ENCODE results near the gene RFX3. TPM values are rescaled to one million over a fixed set of nuclear protein-coding genes. Genes with fewer than 3 reads are reported as not detected.

The RFX3 gene
- total RNA-seq, 1 experiment from 2014 or later: 8.4 TPM

DNA sequence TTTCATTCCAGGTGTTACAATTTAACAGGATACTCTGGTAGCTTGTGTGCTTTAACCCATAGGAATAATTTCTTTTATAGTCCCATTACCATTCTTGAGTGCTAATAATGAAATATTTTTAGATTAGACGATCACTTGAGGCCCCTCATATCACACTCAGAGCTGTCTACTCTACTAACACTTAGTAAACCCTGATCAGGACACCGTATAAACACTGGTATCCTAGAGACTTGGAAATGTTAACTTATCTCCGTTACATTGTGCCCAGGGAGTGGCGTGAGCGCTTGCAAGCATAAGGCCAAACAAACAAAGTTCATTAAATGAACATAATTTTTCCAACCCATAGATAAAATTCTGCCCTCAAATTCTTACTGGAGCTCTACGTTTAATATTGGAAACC lies 42.2 kb upstream of the RFX3 start:
- DNase-seq: no peak
- Histone ChIP-seq H3K36me3 (ENCODE audit: low read depth) (no peaks in the 10 kb centered on the region), H3K27ac (no peak overlapping the region), H3K4me2 (no peak overlapping the region), H3K4me3 (no peak overlapping the region), H4K20me1 (ENCODE audit: insufficient read depth) (no peaks in the 10 kb centered on the region), H3F3A (ENCODE audit: insufficient read depth, low read depth) (no peaks in the 10 kb centered on the region), H3K79me2 (ENCODE audit: low read depth) (no peaks in the 10 kb centered on the region), H2AFZ (no peak overlapping the region), H3K4me1 (replicated peaks; ENCODE audit: insufficient read depth) (no peaks in the 10 kb centered on the region), H3K27me3 (ENCODE audit: insufficient read depth, low read depth) (no peaks in the 10 kb centered on the region), H3K9me3 (ENCODE audit: insufficient read depth, low read depth) (no peaks in the 10 kb centered on the region), H3K9me2 (ENCODE audit: insufficient read depth) (peaks cover 4% of the 10 kb centered on the region; the same call in 1 of the 2 replicates)
- no TSS peak for BruUV-seq (replicated peaks)
- ChIA-PET CTCF (no interaction called here), POLR2A (ENCODE audit: unreplicated experiment) (no interaction called here)
- TF ChIP-seq, protein P1, sequence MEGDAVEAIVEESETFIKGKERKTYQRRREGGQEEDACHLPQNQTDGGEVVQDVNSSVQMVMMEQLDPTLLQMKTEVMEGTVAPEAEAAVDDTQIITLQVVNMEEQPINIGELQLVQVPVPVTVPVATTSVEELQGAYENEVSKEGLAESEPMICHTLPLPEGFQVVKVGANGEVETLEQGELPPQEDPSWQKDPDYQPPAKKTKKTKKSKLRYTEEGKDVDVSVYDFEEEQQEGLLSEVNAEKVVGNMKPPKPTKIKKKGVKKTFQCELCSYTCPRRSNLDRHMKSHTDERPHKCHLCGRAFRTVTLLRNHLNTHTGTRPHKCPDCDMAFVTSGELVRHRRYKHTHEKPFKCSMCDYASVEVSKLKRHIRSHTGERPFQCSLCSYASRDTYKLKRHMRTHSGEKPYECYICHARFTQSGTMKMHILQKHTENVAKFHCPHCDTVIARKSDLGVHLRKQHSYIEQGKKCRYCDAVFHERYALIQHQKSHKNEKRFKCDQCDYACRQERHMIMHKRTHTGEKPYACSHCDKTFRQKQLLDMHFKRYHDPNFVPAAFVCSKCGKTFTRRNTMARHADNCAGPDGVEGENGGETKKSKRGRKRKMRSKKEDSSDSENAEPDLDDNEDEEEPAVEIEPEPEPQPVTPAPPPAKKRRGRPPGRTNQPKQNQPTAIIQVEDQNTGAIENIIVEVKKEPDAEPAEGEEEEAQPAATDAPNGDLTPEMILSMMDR (conservative IDR thresholded peaks at IDR 0.05): no peak
- no peak for TF ChIP-seq EZH2 (IDR thresholded peaks at IDR 0.05; ENCODE audit: low read depth)
- intact Hi-C loops (cut with micrococcal nuclease; ENCODE audit: unreplicated experiment): loop anchor here (5.0 kb wide), 1 partner anchor 596 kb away; no protein-coding TSS in a partner anchor

DNA sequence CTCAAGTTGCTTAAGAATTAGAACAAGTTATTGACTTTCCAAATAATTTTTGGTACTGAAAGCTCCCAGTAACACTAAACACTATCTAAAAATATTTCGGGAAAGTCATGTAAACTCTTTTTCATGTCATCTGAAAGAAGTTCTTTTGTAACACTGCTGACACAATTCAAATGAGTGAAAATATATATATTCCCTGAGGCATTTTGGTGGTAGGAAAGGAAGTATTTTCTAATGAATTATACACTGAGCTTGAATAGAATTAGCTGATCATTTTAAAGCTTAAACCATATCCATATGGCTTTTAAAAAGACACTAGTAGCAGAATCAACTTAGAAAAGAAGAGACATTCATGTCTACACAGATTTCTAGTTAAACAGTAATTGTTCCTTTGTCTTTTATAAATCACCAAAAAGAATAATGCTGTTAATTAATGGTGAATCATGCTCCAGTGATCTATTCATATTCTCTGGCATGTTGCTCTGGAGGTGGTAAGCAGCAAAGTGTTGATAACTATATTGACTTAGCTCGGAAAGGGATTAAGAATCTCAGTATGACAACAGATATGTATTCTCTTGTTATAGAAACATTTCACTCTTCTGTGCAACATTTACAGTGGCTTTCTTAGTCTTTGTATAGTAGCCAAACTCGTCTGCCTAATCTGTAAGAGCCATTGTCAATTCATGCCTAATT lies 27.4 kb upstream of the RFX3 start:
- ChIA-PET POLR2A (ENCODE audit: unreplicated experiment) (no interaction called here), CTCF (no interaction called here)
- TF ChIP-seq EZH2 (IDR thresholded peaks at IDR 0.05; ENCODE audit: low read depth): no peak
- TF ChIP-seq, protein P1 (conservative IDR thresholded peaks at IDR 0.05): no peak
- Histone ChIP-seq H3F3A (ENCODE audit: insufficient read depth, low read depth) (no peaks in the 10 kb centered on the region), H4K20me1 (ENCODE audit: insufficient read depth) (no peaks in the 10 kb centered on the region), H2AFZ (no peak overlapping the region), H3K27ac (no peak overlapping the region), H3K4me2 (no peak overlapping the region), H3K4me3 (no peak overlapping the region), H3K79me2 (ENCODE audit: low read depth) (no peaks in the 10 kb centered on the region), H3K4me1 (replicated peaks; ENCODE audit: insufficient read depth) (no peaks in the 10 kb centered on the region), H3K9me2 (ENCODE audit: insufficient read depth) (no peaks in the 10 kb centered on the region), H3K9me3 (ENCODE audit: insufficient read depth, low read depth) (no peaks in the 10 kb centered on the region), H3K36me3 (ENCODE audit: low read depth) (no peaks in the 10 kb centered on the region), H3K27me3 (ENCODE audit: insufficient read depth, low read depth) (no peaks in the 10 kb centered on the region)
- no peak for DNase-seq
- intact Hi-C loops (cut with micrococcal nuclease; ENCODE audit: unreplicated experiment): no loop called here
- no TSS peak for BruUV-seq (replicated peaks)

DNA sequence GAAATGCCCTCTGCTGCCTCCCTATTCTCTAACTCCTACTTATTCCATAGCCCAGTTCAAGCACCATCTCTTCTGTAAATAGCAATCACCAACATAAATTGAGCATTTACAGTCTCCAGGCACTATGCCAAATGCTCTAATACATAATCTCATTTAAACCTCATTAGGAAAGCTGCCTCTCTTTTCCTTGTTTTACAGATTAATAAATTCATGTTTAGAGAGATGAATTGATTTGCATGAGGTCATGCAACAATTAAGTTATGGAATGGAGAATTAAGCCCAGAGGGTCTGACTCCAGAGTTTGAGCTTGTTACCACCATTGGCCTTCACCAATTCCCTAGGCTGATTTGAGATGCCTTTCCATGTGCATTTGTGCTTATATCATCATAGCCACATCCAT lies 23.4 kb upstream of the RFX3 start:
- no peak for DNase-seq
- no peaks in the 10 kb centered on the region for H3K36me3 ChIP-seq (ENCODE audit: low read depth)
- no TSS peak for BruUV-seq (replicated peaks)
- H3K9me2 ChIP-seq (ENCODE audit: insufficient read depth): no peaks in the 10 kb centered on the region
- H3K9me3 ChIP-seq (ENCODE audit: insufficient read depth, low read depth): no peaks in the 10 kb centered on the region
- no peaks in the 10 kb centered on the region for H3F3A ChIP-seq (ENCODE audit: insufficient read depth, low read depth)
- no peaks in the 10 kb centered on the region for H4K20me1 ChIP-seq (ENCODE audit: insufficient read depth)
- ChIA-PET CTCF (no interaction called here), POLR2A (ENCODE audit: unreplicated experiment) (no interaction called here)
- H3K27me3 ChIP-seq (ENCODE audit: insufficient read depth, low read depth): no peaks in the 10 kb centered on the region
- no peaks in the 10 kb centered on the region for H3K79me2 ChIP-seq (ENCODE audit: low read depth)
- H2AFZ ChIP-seq: no peak overlapping the region
- no peak overlapping the region for H3K4me3 ChIP-seq
- no peak overlapping the region for H3K4me2 ChIP-seq
- H3K4me1 ChIP-seq (replicated peaks; ENCODE audit: insufficient read depth): no peaks in the 10 kb centered on the region
- intact Hi-C loops (cut with micrococcal nuclease; ENCODE audit: unreplicated experiment): no loop called here
- TF ChIP-seq EZH2 (IDR thresholded peaks at IDR 0.05; ENCODE audit: low read depth): no peak
- TF ChIP-seq, protein P1 (conservative IDR thresholded peaks at IDR 0.05): no peak
- H3K27ac ChIP-seq: no peak overlapping the region

Measured in PC-9 (cell line).